NCI-H446 treated with DMSO at 0.1 percent for 48 hours (cell line): ENCODE results near the gene SNX25.
"Not testable (repeated sequence)": the region's sequence is repeated elsewhere in the genome, so short reads cannot be mapped to it uniquely, and the experiment has no call there.

Source experiments
- DNase-seq: peaks from one replicate; lab custom pipeline; 2025; lab: John Stamatoyannopoulos, UW

Gene SNX25

GRCh38 chr4:185344743-185345538, 135.5 kb downstream of the SNX25 start:
- no peak for DNase-seq

- DNase-seq, result no peak
These were observed 137.7 kb downstream of the SNX25 start for GRCh38 chr4:185346975-185347601.

GRCh38 chr4:185351691-185352090, 142.3 kb downstream of the SNX25 start:
- no peak for DNase-seq

GRCh38 chr4:185352202-185352601, 142.8 kb downstream of the SNX25 start:
- no peak for DNase-seq

- no peak for DNase-seq
These were observed 143.3 kb downstream of the SNX25 start for GRCh38 chr4:185352741-185353140.

GRCh38 chr4:185357211-185357610, 147.8 kb downstream of the SNX25 start:
- DNase-seq, result no peak

- no peak for DNase-seq
These were observed 148.5 kb downstream of the SNX25 start for GRCh38 chr4:185357733-185358440.

GRCh38 chr4:185358514-185358913, 149.1 kb downstream of the SNX25 start:
- no peak for DNase-seq

GRCh38 chr4:185358959-185359358, 149.6 kb downstream of the SNX25 start:
- DNase-seq, result no peak

- DNase-seq, result no peak
These were observed 150.5 kb downstream of the SNX25 start for GRCh38 chr4:185359767-185360446.

- no peak for DNase-seq
These were observed 152.5 kb downstream of the SNX25 start for GRCh38 chr4:185361872-185362271.

GRCh38 chr4:185362570-185362969, 153.2 kb downstream of the SNX25 start:
- DNase-seq, result not testable (repeated sequence)

- no peak for DNase-seq
These were observed 153.9 kb downstream of the SNX25 start for GRCh38 chr4:185363251-185363650.

- DNase-seq, result no peak
These were observed 155.5 kb downstream of the SNX25 start for GRCh38 chr4:185364886-185365285.

- no peak for DNase-seq
These were observed 160.3 kb downstream of the SNX25 start for GRCh38 chr4:185369731-185370130.

GRCh38 chr4:185370268-185370949, 161.0 kb downstream of the SNX25 start:
- no peak for DNase-seq

GRCh38 chr4:185371702-185372101, 162.3 kb downstream of the SNX25 start:
- no peak for DNase-seq

GRCh38 chr4:185374027-185374426, 164.6 kb downstream of the SNX25 start:
- no peak for DNase-seq

GRCh38 chr4:185374573-185374972, 165.2 kb downstream of the SNX25 start:
- no peak for DNase-seq

GRCh38 chr4:185378264-185378663, 168.9 kb downstream of the SNX25 start:
- no peak for DNase-seq

GRCh38 chr4:185379326-185380295, 170.2 kb downstream of the SNX25 start:
- no peak for DNase-seq
